Smooth muscle cell (in vitro differentiated cells): ENCODE measurements around the gene PCSK5. TPM values are rescaled to one million over a fixed set of nuclear protein-coding genes. Genes with fewer than 3 reads are reported as not detected.

Experiments
- DNase-seq: peaks from one replicate; lab custom pipeline; 2025; ENCODE audit not compliant: unreplicated experiment; lab: John Stamatoyannopoulos, UW
- H2AFZ ChIP-seq: fragments of 200-600 bp; sonication (generic); 2 replicates; pipeline ENCODE4 v1.6.0; 2016; ENCODE audit warnings: antibody characterized with exemption, low read depth, mild to moderate bottlenecking
- H3F3A ChIP-seq: fragments of 200-600 bp; sonication (generic); 2 replicates; pipeline ENCODE4 v1.6.0; 2017; ENCODE audit warnings: antibody characterized with exemption, low read depth
- H3K27ac ChIP-seq: fragments of 200-600 bp; sonication (generic); 2 replicates; pipeline ENCODE4 v1.5.1; 2016; ENCODE audit warnings: low read depth, mild to moderate bottlenecking
- H3K27me3 ChIP-seq: fragments of 200-600 bp; sonication (generic); 2 replicates; pipeline ENCODE4 v1.6.1; 2016; ENCODE audit warnings: low read depth, mild to moderate bottlenecking
- H3K36me3 ChIP-seq: fragments of 200-600 bp; sonication (generic); 2 replicates; pipeline ENCODE4 v1.5.1; 2016; ENCODE audit warnings: low read depth
- H3K4me1 ChIP-seq: fragments of 200-600 bp; sonication (generic); 2 replicates; pipeline ENCODE4 v1.5.1; 2016; ENCODE audit warnings: low read depth
- H3K4me2 ChIP-seq: fragments of 200-600 bp; sonication (generic); 2 replicates; pipeline ENCODE4 v1.6.0; 2016; ENCODE audit warnings: mild to moderate bottlenecking
- H3K4me3 ChIP-seq: fragments of 200-600 bp; sonication (generic); 2 replicates; pipeline ENCODE4 v1.5.1; 2016; ENCODE audit warnings: mild to moderate bottlenecking
- H3K79me2 ChIP-seq: fragments of 200-600 bp; sonication (generic); 2 replicates; pipeline ENCODE4 v1.6.0; 2016; ENCODE audit warnings: low read depth, mild to moderate bottlenecking
- H3K9ac ChIP-seq: fragments of 200-600 bp; sonication (generic); 2 replicates; pipeline ENCODE4 v1.6.0; 2016; ENCODE audit warnings: low read depth
- H3K9me3 ChIP-seq: fragments of 200-600 bp; sonication (generic); replicated peaks from 2 replicates; pipeline ENCODE4 v1.5.1; 2016; ENCODE audit warnings: low read depth
- H4K20me1 ChIP-seq: fragments of 200-600 bp; sonication (generic); 2 replicates; pipeline ENCODE4 v1.6.0; 2016; ENCODE audit warnings: low read depth
- WGBS: methylation state at CpG from one replicate; pipeline ENCODE4 v1.1.7; 2016; ENCODE audit warnings: low lambda C conversion rate; 5-methylcytosine and 5-hydroxymethylcytosine counted together
- polyA plus RNA-seq: library from polyadenylated mRNA; unstranded; fragments of >200 nt; fragmentation: Nextera tagmentation; extraction: Ambion mirVana; gene quantifications from 2 replicates; pipeline ENCODE4 v1.2.1, GENCODE V29; 2016
- total RNA-seq: library from RNA; depleted of rRNA; stranded (reverse); fragments of >200 nt; gene quantifications from 2 replicates; pipeline ENCODE4 v1.2.3, GENCODE V29; 2014
- TF ChIP-seq, protein P1 (sequence below): fragments of 200-600 bp; sonication (generic); IDR thresholded peaks from 2 replicates; pipeline ENCODE4 v1.5.1; 2017; ENCODE audit warnings: borderline replicate concordance, mild to moderate bottlenecking, antibody characterized with exemption; ENCODE audit not compliant: insufficient read depth, poor library complexity, severe bottlenecking

The PCSK5 gene
- total and polyA plus RNA-seq, 2 experiments from 2014 or later = 2.3 to 2.8 TPM

DNA sequence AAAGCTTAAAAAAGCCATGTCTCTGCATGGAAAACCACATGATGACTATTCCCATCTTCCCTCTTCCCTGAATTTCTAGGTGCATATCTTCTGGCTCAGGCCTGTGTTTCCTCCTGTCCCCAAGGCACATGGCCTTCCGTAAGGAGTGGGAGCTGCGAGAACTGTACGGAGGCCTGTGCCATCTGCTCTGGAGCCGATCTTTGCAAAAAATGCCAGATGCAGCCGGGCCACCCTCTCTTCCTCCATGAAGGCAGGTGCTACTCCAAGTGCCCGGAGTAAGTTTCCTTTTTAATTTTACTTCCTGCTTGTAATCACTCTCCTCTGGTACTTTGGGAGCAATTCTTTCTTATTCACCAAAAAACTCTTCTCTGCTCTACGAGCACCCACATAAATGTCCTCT lies 420.1 kb downstream of the PCSK5 start:
- H3K9ac ChIP-seq = no peak overlapping the region
- TF ChIP-seq, protein P1, sequence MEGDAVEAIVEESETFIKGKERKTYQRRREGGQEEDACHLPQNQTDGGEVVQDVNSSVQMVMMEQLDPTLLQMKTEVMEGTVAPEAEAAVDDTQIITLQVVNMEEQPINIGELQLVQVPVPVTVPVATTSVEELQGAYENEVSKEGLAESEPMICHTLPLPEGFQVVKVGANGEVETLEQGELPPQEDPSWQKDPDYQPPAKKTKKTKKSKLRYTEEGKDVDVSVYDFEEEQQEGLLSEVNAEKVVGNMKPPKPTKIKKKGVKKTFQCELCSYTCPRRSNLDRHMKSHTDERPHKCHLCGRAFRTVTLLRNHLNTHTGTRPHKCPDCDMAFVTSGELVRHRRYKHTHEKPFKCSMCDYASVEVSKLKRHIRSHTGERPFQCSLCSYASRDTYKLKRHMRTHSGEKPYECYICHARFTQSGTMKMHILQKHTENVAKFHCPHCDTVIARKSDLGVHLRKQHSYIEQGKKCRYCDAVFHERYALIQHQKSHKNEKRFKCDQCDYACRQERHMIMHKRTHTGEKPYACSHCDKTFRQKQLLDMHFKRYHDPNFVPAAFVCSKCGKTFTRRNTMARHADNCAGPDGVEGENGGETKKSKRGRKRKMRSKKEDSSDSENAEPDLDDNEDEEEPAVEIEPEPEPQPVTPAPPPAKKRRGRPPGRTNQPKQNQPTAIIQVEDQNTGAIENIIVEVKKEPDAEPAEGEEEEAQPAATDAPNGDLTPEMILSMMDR = no peak
- H4K20me1 ChIP-seq = no peaks in the 10 kb centered on the region
- peak overlapping the region; percentile 77 for H3K27ac ChIP-seq
- no peak overlapping the region for H3K4me3 ChIP-seq
- H3F3A ChIP-seq = no peaks in the 10 kb centered on the region
- H3K79me2 ChIP-seq = no peaks in the 10 kb centered on the region
- 96% methylated on average over 7 of the region's 7 CpGs for WGBS
- H3K36me3 ChIP-seq = no peaks in the 10 kb centered on the region
- no peak overlapping the region for H2AFZ ChIP-seq
- no peaks in the 10 kb centered on the region for H3K4me1 ChIP-seq
- no peaks in the 10 kb centered on the region for H3K27me3 ChIP-seq
- H3K4me2 ChIP-seq = no peak overlapping the region
- H3K9me3 ChIP-seq = no peaks in the 10 kb centered on the region
- DNase-seq = no peak

DNA sequence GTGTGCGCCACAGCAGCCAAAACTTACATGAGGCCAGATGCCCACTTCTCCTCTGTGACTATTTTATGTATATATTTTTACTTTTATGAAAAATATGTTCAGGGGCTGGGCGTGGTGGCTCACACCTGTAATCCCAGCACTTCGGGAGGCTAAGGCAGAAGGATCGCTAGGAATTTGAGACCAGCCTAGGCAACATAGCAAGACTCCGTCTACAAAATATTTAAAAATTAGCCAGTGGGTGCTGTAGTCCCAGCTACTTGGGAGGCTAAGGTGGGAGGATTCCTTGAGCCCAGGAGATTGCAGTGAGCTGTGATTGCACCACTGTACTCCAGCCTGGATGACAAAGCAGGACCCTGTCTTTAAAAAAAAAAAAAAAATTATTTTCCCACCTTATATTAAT lies 420.5 kb downstream of the PCSK5 start:
- H3K79me2 ChIP-seq = no peaks in the 10 kb centered on the region
- H2AFZ ChIP-seq = no peak overlapping the region
- no peaks in the 10 kb centered on the region for H4K20me1 ChIP-seq
- no peak for DNase-seq
- no peaks in the 10 kb centered on the region for H3K27me3 ChIP-seq
- no peaks in the 10 kb centered on the region for H3F3A ChIP-seq
- no peaks in the 10 kb centered on the region for H3K9me3 ChIP-seq
- WGBS = 93% methylated on average over 5 of the region's 5 CpGs
- H3K4me1 ChIP-seq = no peaks in the 10 kb centered on the region
- H3K9ac ChIP-seq = no peak overlapping the region
- H3K4me2 ChIP-seq = no peak overlapping the region
- H3K4me3 ChIP-seq = no peak overlapping the region
- H3K36me3 ChIP-seq = no peaks in the 10 kb centered on the region
- H3K27ac ChIP-seq = peak overlapping the region; percentile 77
- TF ChIP-seq, protein P1 = no peak

DNA sequence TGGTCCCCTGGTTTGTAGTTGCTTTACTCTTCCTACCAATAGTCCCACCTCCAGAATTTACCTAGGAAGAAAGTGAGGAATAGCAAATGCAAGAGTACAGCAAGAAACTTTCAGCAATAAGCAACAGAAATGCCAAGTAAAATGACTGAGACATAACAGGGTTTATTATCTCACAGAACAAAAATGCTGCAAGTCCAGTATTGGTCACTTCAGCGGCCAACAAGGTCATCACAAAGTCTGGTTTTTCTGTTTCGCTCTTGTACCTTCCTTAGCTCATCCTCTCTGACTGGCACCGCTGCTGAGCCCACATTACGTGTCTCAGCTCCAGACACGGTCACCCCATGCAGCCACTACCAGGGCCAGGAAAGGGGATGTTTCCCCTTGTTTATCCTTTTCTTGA lies 421.1 kb downstream of the PCSK5 start:
- Histone ChIP-seq H3K9me3 (no peaks in the 10 kb centered on the region), H3K4me2 (no peak overlapping the region), H3K4me3 (no peak overlapping the region), H3K27me3 (no peaks in the 10 kb centered on the region), H3K79me2 (no peaks in the 10 kb centered on the region), H4K20me1 (no peaks in the 10 kb centered on the region), H3F3A (no peaks in the 10 kb centered on the region), H3K4me1 (no peaks in the 10 kb centered on the region), H3K27ac (peak overlapping the region; percentile 77), H3K9ac (peak overlapping the region; percentile 51), H2AFZ (no peak overlapping the region), H3K36me3 (no peaks in the 10 kb centered on the region)
- no peak for DNase-seq
- 71% methylated on average over 5 of the region's 5 CpGs for WGBS
- TF ChIP-seq, protein P1 = no peak

DNA sequence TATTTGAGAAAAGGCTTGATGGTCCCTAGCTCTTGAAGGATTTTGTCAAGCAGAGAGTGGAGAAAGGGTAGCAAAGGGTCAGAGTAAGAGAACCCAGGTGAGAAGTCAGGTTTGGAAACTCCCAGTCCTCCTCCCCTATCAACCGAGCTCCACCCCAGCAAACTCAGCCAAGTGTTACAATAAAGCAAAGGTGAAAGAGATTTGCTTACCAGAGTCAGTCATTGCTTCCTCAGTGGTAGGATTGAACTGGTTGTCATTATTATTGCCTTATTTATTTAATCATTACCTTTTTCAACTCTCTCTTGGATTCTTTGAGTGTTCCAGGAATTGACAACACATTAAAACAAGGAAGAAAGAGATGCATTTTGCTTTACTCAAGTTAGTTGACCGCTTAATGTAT lies 423.3 kb downstream of the PCSK5 start:
- WGBS = 85% methylated on average over 2 of the region's 2 CpGs
- H3K4me2 ChIP-seq = no peak overlapping the region
- no peak overlapping the region for H2AFZ ChIP-seq
- no peaks in the 10 kb centered on the region for H4K20me1 ChIP-seq
- DNase-seq = no peak
- no peaks in the 10 kb centered on the region for H3K27me3 ChIP-seq
- no peak overlapping the region for H3K9ac ChIP-seq
- H3K9me3 ChIP-seq = no peaks in the 10 kb centered on the region
- H3F3A ChIP-seq = no peaks in the 10 kb centered on the region
- H3K36me3 ChIP-seq = no peaks in the 10 kb centered on the region
- TF ChIP-seq, protein P1 = no peak
- H3K27ac ChIP-seq = no peak overlapping the region
- H3K4me3 ChIP-seq = no peak overlapping the region
- H3K4me1 ChIP-seq = no peaks in the 10 kb centered on the region
- H3K79me2 ChIP-seq = no peaks in the 10 kb centered on the region
